HG03135 (cell line): ENCODE results near the gene MAP2K4.
"Not testable (repeated sequence)": the region's sequence is repeated elsewhere in the genome, so short reads cannot be mapped to it uniquely, and the experiment has no call there.

Experiments
- ATAC-seq: cut with Tn5 transposase; IDR thresholded peaks from one replicate; pipeline ENCODE4 v1.9.1; 2021; ENCODE audit warnings: mild to moderate bottlenecking, moderate library complexity; ENCODE audit not compliant: unreplicated experiment

The MAP2K4 gene

GRCh38 chr17:12020642-12021622, at the start of gene MAP2K4:
TSS of gene MAP2K4 (plus strand) at chr17:12020877. CDS start at chr17:12020887, 10 bp downstream.
- ATAC-seq, result peak; percentile 98

GRCh38 chr17:11972741-11973140, 47.9 kb upstream of the MAP2K4 start:
- not testable (repeated sequence) for ATAC-seq

GRCh38 chr17:11979795-11980194, 40.9 kb upstream of the MAP2K4 start:
- ATAC-seq, result no peak

GRCh38 chr17:11980813-11981212, 39.9 kb upstream of the MAP2K4 start:
- no peak for ATAC-seq

DNA sequence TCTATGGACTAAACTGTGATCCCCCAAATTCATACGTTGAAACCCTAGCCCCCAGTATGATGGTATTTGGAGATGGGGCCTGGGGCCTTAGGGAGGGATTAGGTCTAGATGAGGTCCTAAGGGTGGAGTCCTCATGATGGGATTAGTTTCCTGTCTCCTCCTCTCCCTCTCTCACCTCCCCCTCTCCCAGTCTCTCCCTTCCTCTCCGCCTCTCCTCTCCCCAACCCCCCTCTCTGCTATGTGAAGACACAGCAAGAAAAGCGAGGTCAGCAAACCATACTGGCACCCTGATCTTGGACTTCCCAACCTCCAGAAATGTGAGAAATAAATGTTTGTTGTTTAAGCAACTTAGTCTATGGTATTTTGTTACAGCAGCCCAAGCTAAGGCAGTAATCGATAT, 38.8 kb upstream of the MAP2K4 start:
- no peak for ATAC-seq

DNA sequence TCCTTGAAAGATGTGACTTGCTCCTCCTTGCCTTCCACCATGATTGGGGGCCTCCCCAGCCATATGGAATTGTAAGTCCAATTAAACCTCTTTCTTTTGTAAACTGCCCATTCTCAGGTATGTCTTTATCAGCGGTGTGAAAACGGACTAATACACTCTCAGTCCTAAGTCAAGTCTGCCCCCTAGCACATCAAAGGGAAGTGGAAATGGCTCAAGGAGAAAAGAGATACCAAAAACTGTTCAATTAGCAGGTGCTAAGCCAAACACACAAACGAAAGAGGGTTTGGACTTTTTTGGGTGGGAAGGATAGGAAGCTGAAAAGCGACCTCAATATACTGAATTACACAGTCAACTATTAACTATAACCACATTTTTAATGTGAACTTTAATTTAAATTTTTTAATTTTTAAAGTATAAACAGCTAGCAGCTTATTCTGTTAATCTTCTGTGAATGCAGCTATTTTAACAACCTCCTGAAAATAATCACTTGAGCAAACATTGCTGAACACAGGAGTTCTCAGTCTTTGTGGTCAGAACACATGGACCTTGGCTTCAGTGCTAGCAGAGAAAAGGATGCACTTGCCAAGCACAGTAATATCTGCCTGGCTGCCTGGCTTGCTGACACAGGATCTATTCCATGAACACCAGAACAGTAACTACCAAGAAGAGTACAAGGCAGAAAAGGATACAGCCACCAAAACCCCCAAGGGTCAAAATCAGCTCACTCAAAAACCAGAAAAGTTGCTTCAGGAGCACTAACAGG, 34.3 kb upstream of the MAP2K4 start:
- ATAC-seq, result no peak

DNA sequence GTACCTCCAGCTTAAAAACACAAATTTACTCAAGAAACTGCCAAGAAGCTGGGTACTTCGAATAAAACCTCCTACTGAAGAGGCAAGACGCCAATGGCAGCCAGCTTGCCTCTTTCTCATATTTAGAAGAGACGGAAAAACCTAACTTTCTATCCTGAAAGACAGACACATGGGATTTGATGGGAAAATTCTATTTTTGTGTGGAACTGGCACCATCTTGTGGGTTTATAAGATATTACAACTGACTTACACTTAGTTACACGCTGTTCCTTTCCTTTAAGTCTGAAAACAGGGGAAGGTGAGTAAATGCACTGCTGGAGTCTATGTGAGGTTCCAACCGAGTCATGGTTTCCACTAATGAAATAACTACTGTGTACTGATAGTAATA, 33.7 kb upstream of the MAP2K4 start:
- ATAC-seq, result no peak

GRCh38 chr17:11990363-11990983, 30.2 kb upstream of the MAP2K4 start:
- ATAC-seq, result no peak

GRCh38 chr17:11991461-11991860, 29.2 kb upstream of the MAP2K4 start:
- ATAC-seq, result no peak

- ATAC-seq, result peak; percentile 40
Measured at GRCh38 chr17:11996722-11997146, 23.9 kb upstream of the MAP2K4 start.

DNA sequence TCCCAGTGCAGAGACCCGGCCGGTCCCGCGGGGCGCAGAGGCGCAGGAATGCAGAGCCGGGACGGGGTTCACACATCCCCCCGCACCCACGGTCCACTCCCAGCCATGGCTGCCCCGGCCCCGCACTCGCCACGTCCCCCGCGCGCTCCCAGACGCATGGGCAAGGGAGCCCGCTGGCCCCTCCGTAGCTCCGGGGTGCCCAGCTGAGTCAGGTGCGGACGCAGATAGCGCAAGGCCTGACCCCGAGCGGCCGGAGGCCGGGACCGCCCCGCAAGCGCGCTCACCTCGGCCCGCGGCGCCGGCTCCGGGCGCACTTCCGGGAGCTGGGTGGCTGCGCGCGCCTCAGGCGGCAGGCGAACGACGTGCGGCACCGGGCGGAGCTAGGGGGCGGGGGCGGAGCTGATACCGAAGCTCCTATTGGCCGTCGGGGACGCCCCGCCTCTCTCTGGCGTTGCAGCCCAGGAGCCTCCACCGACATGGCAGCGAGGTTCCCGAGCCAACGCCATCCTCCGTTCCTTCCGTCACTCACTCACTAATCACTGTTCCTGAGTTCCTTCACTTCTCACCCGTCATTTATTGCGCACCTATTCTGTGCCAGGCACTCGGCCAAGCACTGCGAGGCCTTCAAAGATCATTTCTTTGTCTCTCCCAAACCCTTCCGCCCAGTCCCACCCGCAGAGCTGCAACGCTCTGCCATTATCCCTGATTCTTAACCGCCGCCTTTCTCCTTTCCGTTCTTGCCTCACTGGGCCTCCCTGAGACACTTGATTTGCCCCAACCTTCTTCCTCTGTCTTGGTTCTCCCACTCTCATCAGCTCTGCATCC, 23.3 kb upstream of the MAP2K4 start, which contains the start of gene ZNF18:
ZNF18 (minus strand) TSS at position 329 of the 825 bp plus-strand sequence. CDS start 4,646 bp downstream, outside the sequence.
- peak; percentile 96 for ATAC-seq

DNA sequence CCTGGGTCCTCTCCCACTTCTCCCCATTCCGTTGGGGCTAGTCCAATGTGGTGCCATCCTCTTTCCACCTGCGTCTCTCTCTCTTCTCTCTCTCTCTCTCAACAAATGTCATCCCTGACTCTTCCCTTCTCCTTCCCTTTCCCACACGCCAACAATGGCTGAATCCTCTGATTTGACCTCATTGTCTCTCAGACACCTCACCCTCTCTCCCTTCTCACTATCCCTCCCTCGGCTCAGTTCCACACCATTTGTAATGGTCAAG, 22.8 kb upstream of the MAP2K4 start:
- no peak for ATAC-seq

GRCh38 chr17:11999696-12000095, 21.0 kb upstream of the MAP2K4 start:
- ATAC-seq, result no peak

- ATAC-seq, result no peak
Measured at GRCh38 chr17:12007466-12007865, 13.2 kb upstream of the MAP2K4 start.

DNA sequence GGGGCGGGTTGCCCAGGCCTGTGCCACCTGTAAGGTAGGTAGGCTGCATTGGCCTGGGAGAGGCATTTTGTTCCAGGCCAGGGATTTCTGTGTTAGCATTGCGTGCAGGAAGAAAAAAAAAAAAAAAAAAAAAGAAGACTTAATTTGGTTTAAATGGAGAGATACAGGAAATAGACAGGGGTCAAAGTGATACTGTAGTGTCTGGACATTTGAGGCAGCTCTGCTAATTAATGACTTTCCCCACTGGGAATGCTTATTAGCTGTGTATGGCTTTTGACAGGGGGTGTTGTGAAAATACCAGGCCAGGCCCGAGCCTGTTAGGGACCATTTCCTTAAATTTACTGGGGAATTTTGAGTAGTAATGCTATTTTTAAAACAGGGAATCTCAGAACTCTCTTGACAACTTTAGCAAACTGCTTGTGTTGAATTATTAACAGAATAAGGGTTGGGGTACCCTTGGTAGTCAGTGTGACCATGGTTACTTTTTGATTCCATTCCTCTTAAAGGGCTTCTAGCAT, 1.0 kb downstream of the MAP2K4 start:
- no peak for ATAC-seq

- ATAC-seq, result no peak
Measured at GRCh38 chr17:12022310-12022709, 1.6 kb downstream of the MAP2K4 start.

DNA sequence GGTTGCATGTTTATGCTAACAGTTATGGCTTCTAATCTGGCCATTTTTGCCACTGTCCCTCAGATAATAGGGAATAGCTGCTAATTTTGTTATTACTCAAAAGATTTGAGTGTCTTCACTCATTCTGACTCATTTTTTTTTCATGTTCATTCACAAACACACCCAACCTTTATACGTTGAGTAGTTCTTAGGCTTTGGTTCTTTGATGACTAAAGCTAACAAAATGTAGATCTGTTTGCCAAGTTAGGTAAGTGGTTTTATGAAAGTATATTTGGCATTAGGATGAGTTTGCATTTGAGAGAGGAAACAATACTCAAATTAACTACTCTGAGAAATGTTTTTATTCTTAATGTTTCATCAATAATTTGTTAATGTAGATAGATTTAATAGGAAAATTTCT, 3.6 kb downstream of the MAP2K4 start:
- no peak for ATAC-seq

DNA sequence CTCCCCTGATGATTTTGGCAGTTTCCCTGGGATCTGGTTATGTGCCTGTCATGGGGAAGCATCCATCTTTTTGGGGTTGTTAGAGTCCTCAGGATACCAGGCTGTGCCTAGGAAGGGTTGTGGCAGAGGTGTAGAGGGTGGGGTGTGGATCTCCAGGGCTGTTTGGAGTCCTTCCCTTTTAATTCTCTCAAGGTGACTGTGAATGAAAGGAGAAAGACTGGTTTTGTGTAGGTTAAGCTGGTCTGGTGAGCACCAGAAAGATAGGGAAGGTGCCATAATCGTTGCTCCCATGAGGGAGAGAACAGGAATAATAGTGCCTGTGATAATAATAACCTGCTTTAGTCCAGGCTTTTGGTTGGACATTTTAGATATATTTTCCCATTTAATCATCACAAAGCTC, 7.0 kb downstream of the MAP2K4 start:
- ATAC-seq, result no peak

DNA sequence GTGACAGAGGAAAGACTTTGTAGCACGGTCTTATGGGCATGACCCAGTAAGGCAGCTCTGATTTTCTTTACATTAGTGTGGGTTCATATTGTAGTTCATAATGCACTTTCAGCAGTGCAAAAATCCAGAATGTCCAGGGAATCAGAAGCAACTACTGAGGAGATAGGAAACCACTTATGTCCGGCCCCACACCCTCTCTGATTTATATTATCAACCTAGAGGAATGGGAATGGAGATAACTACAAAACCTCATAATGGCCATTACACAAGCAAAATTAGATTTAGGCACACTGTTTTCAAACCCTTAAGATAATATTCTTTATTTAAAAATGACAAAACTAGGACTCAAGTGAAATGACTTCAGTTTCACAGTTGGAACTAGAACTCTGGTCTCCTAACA, 7.9 kb downstream of the MAP2K4 start:
- ATAC-seq, result no peak

DNA sequence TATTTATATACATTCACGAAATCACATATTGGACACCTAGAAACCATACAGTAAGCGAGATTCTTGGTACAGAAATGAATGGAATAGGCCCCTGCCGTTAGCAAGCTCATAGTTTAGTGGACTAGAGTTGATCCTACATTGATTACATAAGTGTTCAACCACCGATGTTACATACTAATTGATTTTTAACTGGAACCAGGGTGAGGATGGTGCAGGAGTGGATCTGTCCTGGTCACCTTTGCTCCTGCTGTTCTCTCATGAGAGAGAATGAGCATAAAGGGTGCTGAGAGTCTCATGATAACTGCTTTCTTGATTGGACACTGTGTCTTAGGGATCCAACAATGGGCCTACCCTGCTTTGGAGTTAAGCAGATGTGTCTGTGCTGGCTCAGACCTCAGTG, 13.9 kb downstream of the MAP2K4 start:
- no peak for ATAC-seq
